22Rv1 (cell line): ENCODE results near the gene EIF5A.

Experiments
- CTCF ChIP-seq: fragments of 450-650 bp; IDR thresholded peaks from 2 replicates; pipeline ENCODE4 v1.5.1; 2017; ENCODE audit warnings: mild to moderate bottlenecking
- ZFX ChIP-seq: fragments of 450-650 bp; IDR thresholded peaks from 2 replicates; pipeline ENCODE4 v1.6.1; 2017; ENCODE audit warnings: antibody characterized with exemption, borderline replicate concordance

GRCh38 chr17:7354262-7354843, 46.9 kb downstream of the EIF5A start:
- no peak for TF ChIP-seq CTCF
- TF ChIP-seq ZFX: no peak
